Activated T-helper 9 cell treated with anti-CD3 and anti-CD28 coated beads, Interleukin-2, amount 50 U/mL, for 16 hours (primary cell): Measurements from ENCODE around the gene RSPH1.
A peak's percentile ranks its signal among the peaks of the same experiment; 100 is the strongest.

Experiments
- DNase-seq: peaks from one replicate; pipeline ENCODE4 v3.0.0-alpha.2; 2020; ENCODE audit warnings: low read depth

Gene RSPH1

DNA sequence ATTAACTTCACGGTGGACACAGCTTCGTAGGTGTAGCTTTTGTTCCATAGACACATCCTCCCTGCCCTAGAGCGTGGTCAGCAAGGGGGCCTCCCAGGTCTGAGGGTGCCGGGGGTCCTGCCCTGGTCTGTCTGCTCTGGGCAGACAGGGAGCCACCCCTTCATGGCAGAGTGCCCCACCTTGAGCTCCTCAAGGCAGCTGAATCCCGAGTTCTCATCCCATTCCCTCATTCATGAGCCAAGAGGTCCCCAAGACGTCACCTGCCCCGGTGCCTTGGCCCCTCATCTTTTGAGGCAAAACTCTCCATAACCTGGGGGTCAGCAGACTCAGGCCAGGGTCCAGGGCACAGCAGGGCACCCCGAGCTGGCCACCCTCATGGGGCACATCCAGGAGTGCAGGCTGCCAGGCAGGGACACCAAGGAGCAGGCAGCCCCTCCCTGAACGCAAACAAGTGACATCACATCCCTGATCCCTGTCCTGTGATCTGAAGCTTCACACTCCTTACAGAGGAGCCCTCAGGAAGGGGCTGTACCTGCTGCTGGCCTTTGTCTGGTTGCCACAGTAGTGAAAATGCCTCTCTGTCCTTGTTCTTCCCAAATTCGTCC, 69.0 kb downstream of the RSPH1 start:
- DNase-seq: no peak

DNA sequence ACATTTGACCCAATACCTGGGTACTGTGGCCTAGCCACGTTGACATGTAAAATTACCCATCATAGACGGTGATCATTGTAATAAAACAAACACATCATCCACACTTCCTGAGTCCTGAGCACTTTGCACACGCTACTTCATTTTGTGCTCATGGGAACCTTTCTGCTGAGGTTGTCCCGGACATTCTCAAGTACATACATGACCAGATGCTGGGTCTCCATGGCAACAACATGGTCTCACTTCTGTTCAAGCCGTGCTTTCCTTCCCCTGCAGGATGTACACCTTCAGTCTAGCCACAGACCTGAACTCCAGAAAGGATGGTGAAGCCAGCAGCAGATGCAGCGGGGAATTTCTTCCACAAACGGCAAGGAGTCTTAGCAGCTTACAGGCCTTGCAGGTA, 69.6 kb downstream of the RSPH1 start:
- DNase-seq: no peak

DNA sequence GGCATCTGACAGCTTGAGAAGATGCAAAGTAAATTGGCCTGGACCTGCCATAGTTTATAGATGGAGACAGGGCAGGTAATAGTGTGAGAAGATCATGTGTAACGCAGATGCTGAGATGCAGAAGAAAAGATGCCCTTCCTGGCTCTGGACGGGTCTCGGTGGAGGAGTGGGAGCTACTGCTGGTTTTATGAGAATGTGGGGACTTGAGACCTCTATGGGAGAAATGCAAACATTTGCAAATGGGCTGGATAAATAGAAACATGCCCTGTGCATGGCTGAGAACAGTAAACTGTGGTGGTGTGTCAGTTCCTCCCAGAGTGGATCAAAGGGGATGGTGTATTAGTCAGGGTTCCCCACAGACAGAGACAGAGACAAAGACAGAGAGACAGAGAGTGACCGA, 70.4 kb downstream of the RSPH1 start:
- no peak for DNase-seq

DNA sequence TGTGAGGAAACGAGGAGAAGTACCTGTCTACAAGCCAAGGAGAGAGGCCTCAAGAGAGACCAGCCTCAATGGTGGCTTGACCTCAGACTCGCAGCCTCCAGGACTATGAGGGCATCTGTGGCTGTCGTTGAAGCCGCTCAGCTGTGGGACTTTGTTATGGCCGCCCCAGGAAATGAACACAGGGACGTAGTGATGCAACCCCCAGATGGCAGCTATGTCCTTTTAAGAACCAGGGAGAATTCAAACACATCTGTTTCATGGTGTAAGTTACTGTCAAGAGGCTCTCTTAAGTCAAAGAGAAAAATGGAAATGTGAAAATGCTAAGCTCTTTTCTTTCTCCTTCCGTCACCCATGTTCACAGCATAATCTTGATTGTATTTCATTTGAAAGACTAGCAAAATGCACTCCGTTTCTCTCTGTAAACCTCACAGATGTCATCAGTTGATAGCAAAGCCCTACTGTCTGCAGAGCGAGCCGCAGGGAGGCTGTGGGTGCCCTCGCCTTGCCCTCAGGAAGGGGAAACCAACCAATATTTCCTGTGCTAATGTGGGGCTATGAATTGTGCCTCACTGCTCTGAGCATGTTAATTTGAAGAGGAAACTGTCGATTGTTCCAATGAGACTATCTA, 71.0 kb downstream of the RSPH1 start:
- peak; percentile 54 for DNase-seq

DNA sequence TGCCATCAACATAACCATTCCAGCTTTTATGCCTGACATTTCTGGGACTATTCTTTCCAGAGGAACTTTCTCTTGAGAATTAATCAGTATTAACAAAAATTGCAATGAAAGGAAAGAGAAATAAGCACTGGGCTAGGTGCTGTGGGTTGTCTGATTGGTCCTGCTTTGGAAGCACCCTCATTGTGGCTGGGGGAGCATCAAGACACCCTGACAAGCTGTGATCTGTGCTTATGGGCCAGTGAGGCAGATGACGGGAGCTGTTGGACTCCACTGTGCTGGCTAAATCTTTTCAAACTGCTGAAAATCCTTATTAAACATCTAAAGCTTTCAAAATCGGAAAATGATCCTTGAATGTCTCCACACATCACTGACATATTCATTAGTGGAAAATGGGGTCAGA, 72.3 kb downstream of the RSPH1 start:
- no peak for DNase-seq

DNA sequence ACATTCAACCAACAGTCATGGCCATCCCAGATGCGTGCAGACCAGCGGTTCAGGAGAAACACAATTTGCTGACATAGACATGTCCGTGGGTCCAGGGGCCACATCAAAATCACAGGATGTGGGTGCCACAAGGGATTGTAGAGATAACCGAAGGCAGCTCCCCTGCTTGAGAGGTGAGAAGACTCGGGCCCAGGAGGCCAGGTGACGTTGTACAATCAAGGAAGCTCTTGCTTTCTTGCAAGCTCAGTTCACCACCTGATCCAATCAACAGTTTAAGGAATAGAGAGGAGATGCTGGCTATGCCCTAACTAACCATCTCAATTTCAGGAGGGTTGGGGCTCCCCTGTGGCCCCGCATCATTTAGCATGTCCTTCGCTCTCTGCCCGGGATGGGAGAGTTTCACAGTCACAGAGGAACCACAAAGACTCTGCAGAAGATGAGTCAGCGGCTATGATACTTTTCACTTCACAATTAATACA, 72.8 kb downstream of the RSPH1 start:
- no peak for DNase-seq
